ENCODE measurements around the gene GMCL2.
A peak's percentile ranks its signal among the peaks of the same experiment; 100 is the strongest.

GMCL2 gene

DNA sequence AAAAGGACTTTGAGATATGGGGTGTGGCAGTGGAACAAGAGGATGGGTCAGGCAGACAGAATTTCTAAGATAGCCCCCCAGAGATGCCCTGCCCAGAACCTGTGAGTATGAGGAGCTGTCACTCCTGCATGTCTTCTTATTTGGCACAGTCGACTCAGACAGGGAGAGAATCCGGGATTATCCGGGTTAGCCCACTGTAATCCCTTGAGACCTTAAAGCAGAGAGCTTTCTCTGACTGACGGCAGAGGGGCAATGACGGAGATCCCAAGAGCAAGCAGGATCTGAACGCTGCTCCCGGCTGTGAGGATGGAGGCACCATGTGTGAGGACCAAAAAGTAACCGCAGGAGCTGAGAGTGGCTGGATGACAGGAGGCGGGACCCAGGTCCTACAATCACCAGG is 24.7 kb downstream of the GMCL2 start:
- no peak overlapping the region for H3K4me3 ChIP-seq (ENCODE audit: low read depth, low read length)
- TF ChIP-seq, protein P1, sequence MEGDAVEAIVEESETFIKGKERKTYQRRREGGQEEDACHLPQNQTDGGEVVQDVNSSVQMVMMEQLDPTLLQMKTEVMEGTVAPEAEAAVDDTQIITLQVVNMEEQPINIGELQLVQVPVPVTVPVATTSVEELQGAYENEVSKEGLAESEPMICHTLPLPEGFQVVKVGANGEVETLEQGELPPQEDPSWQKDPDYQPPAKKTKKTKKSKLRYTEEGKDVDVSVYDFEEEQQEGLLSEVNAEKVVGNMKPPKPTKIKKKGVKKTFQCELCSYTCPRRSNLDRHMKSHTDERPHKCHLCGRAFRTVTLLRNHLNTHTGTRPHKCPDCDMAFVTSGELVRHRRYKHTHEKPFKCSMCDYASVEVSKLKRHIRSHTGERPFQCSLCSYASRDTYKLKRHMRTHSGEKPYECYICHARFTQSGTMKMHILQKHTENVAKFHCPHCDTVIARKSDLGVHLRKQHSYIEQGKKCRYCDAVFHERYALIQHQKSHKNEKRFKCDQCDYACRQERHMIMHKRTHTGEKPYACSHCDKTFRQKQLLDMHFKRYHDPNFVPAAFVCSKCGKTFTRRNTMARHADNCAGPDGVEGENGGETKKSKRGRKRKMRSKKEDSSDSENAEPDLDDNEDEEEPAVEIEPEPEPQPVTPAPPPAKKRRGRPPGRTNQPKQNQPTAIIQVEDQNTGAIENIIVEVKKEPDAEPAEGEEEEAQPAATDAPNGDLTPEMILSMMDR (IDR thresholded peaks at IDR 0.05; ENCODE audit: low read depth, low read length): no peak
- no peak for DNase-seq (ENCODE audit: low read depth, low spot score)
- in situ Hi-C loops (cut with HindIII; ENCODE audit: low sequenced_read_pairs): no loop called here

DNA sequence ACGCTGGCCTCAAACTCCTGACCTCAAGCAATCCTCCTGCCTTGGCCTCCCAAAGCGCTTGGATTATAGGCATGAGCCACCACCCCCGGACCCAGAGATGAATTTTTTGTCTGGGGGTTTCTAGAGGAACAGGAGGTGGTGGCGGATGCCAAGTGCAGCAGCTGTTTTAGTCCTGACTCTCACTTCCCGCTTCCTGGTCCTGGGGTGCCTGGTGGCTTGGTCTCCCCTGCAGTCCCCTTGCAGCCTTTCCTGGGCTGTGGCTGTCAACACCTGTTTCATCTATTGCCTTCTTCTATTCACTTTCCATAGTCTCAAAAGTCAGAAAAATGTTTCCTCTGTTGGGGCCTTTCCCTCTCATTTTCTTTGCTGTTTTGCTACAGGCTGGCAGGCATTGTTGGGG is 27.0 kb downstream of the GMCL2 start:
- no peak overlapping the region for H3K4me3 ChIP-seq (ENCODE audit: low read depth, low read length)
- DNase-seq (ENCODE audit: low read depth, low spot score): no peak
- TF ChIP-seq, protein P1 (IDR thresholded peaks at IDR 0.05; ENCODE audit: low read depth, low read length): no peak
- in situ Hi-C loops (cut with HindIII; ENCODE audit: low sequenced_read_pairs): no loop called here

- DNase-seq (ENCODE audit: low read depth, low spot score): no peak
- TF ChIP-seq, protein P1 (IDR thresholded peaks at IDR 0.05; ENCODE audit: low read depth, low read length): no peak
- in situ Hi-C loops (cut with HindIII; ENCODE audit: low sequenced_read_pairs): no loop called here
- H3K4me3 ChIP-seq (ENCODE audit: low read depth, low read length): no peak overlapping the region
Measured at GRCh38 chr5:178155065-178155464, 32.1 kb downstream of the GMCL2 start.

DNA sequence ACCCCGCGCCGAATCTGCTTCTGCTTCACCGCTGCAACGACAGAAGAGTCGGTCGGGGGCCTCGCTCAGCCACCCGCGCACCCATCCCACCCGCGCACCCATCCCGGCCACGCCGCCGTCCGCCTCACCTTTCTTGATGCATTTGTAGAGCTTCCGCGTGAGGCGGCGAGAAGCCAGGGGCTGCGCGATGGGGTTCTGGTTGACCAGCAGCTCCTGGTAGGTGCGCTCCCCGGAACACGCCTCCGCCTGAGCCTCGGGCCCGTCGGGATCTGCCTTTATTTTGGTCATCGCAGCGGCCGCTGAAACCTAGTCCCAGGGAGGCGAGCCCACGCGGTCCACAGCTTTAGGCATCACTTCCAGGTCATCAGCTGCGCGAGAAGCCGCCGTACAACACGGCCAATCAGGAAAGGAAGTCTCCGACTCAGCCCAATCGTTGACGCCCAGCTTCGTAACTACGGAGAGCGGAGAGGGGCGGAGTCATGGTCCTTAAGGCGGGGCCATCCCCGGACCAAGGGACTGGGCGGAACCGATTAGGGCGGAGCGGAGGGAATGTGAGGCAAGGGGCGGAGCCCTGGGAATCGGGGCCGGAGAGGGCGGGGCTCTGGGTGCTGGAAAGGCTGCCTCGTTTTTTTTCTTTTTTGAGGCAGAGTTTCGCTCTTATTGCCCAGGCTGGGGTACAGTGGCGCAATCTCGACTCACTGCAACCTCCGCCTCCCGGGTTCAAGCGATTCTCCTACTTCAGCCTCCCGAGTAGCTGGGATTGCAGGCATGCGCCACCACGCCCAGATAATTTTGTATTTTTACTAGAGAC is 33.4 kb downstream of the GMCL2 start, which contains the start of gene NHP2:
Gene NHP2 (minus strand): TSS at position 356 of the 811 bp plus-strand sequence. CDS start 68 bp downstream, at position 288.
- peak within 1 kb of the TSS; percentile 91 for H3K4me3 ChIP-seq (ENCODE audit: low read depth, low read length)
- peak; percentile 99 for DNase-seq (ENCODE audit: low read depth, low spot score)
- TF ChIP-seq, protein P1 (IDR thresholded peaks at IDR 0.05; ENCODE audit: low read depth, low read length): no peak

GRCh38 chr5:178152491-178153444 is 34.4 kb downstream of the GMCL2 start:
- in situ Hi-C loops (cut with HindIII; ENCODE audit: low sequenced_read_pairs): no loop called here
- DNase-seq (ENCODE audit: low read depth, low spot score): no peak
- TF ChIP-seq, protein P1 (IDR thresholded peaks at IDR 0.05; ENCODE audit: low read depth, low read length): no peak
- peak overlapping the region; percentile 91 for H3K4me3 ChIP-seq (ENCODE audit: low read depth, low read length)

More for the DNA sequence above, 33.4 kb downstream of the GMCL2 start, which contains the start of gene NHP2:
- in situ Hi-C loops (cut with HindIII; ENCODE audit: low sequenced_read_pairs): no loop called here

- in situ Hi-C loops (cut with HindIII; ENCODE audit: low sequenced_read_pairs): no loop called here
- TF ChIP-seq, protein P1 (IDR thresholded peaks at IDR 0.05; ENCODE audit: low read depth, low read length): no peak
- H3K4me3 ChIP-seq (ENCODE audit: low read depth, low read length): no peak overlapping the region
- DNase-seq (ENCODE audit: low read depth, low spot score): no peak
Measured at GRCh38 chr5:178150977-178151734, 36.0 kb downstream of the GMCL2 start.

Data from astrocyte of the spinal cord (primary cell).